H9 (cell line): ENCODE measurements around the gene VTI1B. TPM values are rescaled to one million over a fixed set of nuclear protein-coding genes. Genes with fewer than 3 reads are reported as not detected.

Experiments used
- DNase-seq: peaks from one replicate; pipeline ENCODE4 v3.0.0-alpha.2; 2017
- H2AFZ ChIP-seq: one replicate; pipeline ENCODE4 v1.6.1; 2013; ENCODE audit warnings: mild to moderate bottlenecking, low read length, control low read depth, moderate library complexity
- H2AK5ac ChIP-seq: 2 replicates; pipeline ENCODE4 v1.6.1; 2013; ENCODE audit warnings: low read length, control low read depth, mixed read lengths; ENCODE audit not compliant: insufficient read length
- H2BK120ac ChIP-seq: one replicate; pipeline ENCODE4 v1.6.1; 2013; ENCODE audit warnings: low read depth, mild to moderate bottlenecking, low read length, control low read depth, inconsistent platforms; ENCODE audit not compliant: poor library complexity, severe bottlenecking
- H2BK12ac ChIP-seq: 2 replicates; pipeline ENCODE4 v1.6.1; 2013; ENCODE audit warnings: low read length, control low read depth, mixed read lengths, low read depth; ENCODE audit not compliant: insufficient read length
- H2BK15ac ChIP-seq: 2 replicates; pipeline ENCODE4 v1.6.1; 2013; ENCODE audit warnings: low read depth, low read length, control low read depth
- H2BK20ac ChIP-seq: one replicate; pipeline ENCODE4 v1.6.1; 2013; ENCODE audit warnings: low read depth, mild to moderate bottlenecking, low read length, control low read depth, inconsistent platforms; ENCODE audit not compliant: poor library complexity, severe bottlenecking
- H2BK5ac ChIP-seq: 2 replicates; pipeline ENCODE4 v1.6.1; 2013; ENCODE audit warnings: low read length, control low read depth, mixed read lengths; ENCODE audit not compliant: insufficient read length
- H3K14ac ChIP-seq: 2 replicates; pipeline ENCODE4 v1.6.1; 2013; ENCODE audit warnings: low read length, control low read depth; ENCODE audit not compliant: insufficient read depth
- H3K18ac ChIP-seq: 2 replicates; pipeline ENCODE4 v1.6.1; 2013; ENCODE audit warnings: low read depth, mild to moderate bottlenecking, mixed read lengths, low read length, control low read depth; ENCODE audit not compliant: insufficient read length
- H3K23ac ChIP-seq: 2 replicates; pipeline ENCODE4 v1.6.1; 2013; ENCODE audit warnings: low read length, control low read depth, mixed read lengths, low read depth; ENCODE audit not compliant: insufficient read length
- H3K23me2 ChIP-seq: 2 replicates; pipeline ENCODE4 v1.6.1; 2013; ENCODE audit warnings: low read depth, mild to moderate bottlenecking, mixed read lengths, low read length, control low read depth; ENCODE audit not compliant: insufficient read length, poor library complexity, severe bottlenecking
- H3K27ac ChIP-seq: 2 replicates; pipeline ENCODE4 v1.5.1; 2013; ENCODE audit warnings: low read length, control low read depth, mixed read lengths, low read depth; ENCODE audit not compliant: insufficient read length
- H3K27me3 ChIP-seq: 2 replicates; pipeline ENCODE4 v1.6.1; 2013; ENCODE audit warnings: low read length, control low read depth, inconsistent platforms; ENCODE audit not compliant: insufficient read depth
- H3K4ac ChIP-seq: 2 replicates; pipeline ENCODE4 v1.6.1; 2013; ENCODE audit warnings: low read depth, mild to moderate bottlenecking, control low read depth, inconsistent platforms, low read length, moderate library complexity
- H3K4me1 ChIP-seq: 2 replicates; pipeline ENCODE4 v1.6.1; 2013; ENCODE audit warnings: low read length, control low read depth, inconsistent platforms; ENCODE audit not compliant: insufficient read depth
- H3K4me2 ChIP-seq: 2 replicates; pipeline ENCODE4 v1.6.1; 2013; ENCODE audit warnings: low read length, control low read depth, mixed read lengths; ENCODE audit not compliant: insufficient read length, insufficient read depth
- H3K56ac ChIP-seq: 2 replicates; pipeline ENCODE4 v1.6.1; 2013; ENCODE audit warnings: low read depth, mild to moderate bottlenecking, mixed read lengths, low read length, control low read depth; ENCODE audit not compliant: insufficient read length
- H3K79me1 ChIP-seq: 2 replicates; pipeline ENCODE4 v1.6.1; 2013; ENCODE audit warnings: low read depth, mild to moderate bottlenecking, moderate library complexity, low read length, control low read depth, inconsistent platforms; ENCODE audit not compliant: insufficient read depth, poor library complexity, severe bottlenecking
- H3K79me2 ChIP-seq: 2 replicates; pipeline ENCODE4 v1.6.1; 2013; ENCODE audit warnings: low read length, control low read depth, inconsistent platforms; ENCODE audit not compliant: insufficient read depth
- H3K9ac ChIP-seq: 2 replicates; pipeline ENCODE4 v1.6.1; 2013; ENCODE audit warnings: low read length, control low read depth, mixed read lengths; ENCODE audit not compliant: insufficient read length; ENCODE audit errors: extremely low read depth
- H3K9me3 ChIP-seq: one replicate; pipeline ENCODE4 v1.6.1; 2013; ENCODE audit warnings: low read depth, low read length, inconsistent platforms; ENCODE audit not compliant: control insufficient read depth
- H3T11ph ChIP-seq: one replicate; pipeline ENCODE4 v1.6.1; 2013; ENCODE audit warnings: mild to moderate bottlenecking, low read length, control low read depth, inconsistent platforms
- H4K20me1 ChIP-seq: one replicate; pipeline ENCODE4 v1.6.1; 2013; ENCODE audit not compliant: control insufficient read depth, insufficient read length, insufficient read depth
- H4K5ac ChIP-seq: 2 replicates; pipeline ENCODE4 v1.6.1; 2013; ENCODE audit warnings: low read depth, mild to moderate bottlenecking, mixed read lengths, low read length, control low read depth; ENCODE audit not compliant: insufficient read length
- H4K8ac ChIP-seq: replicated peaks from 2 replicates; pipeline ENCODE4 v1.6.1; 2013; ENCODE audit warnings: low read length, control low read depth, mixed read lengths, low read depth; ENCODE audit not compliant: insufficient read length
- H4K91ac ChIP-seq: 2 replicates; pipeline ENCODE4 v1.6.1; 2013; ENCODE audit warnings: low read depth, mild to moderate bottlenecking, moderate library complexity, mixed read lengths, low read length, control low read depth; ENCODE audit not compliant: insufficient read length
- H3K27ac Mint-ChIP-seq, 3 experiments: 2 replicates in 2 of 3; 3 replicates in 1 of 3; pipeline ENCODE4 v1.8.0; 2020 to 2021; ENCODE audit warnings: mixed read lengths in 3 of 3, mild to moderate bottlenecking in 1 of 3, moderate library complexity in 1 of 3
- H3K27me3 Mint-ChIP-seq: 2 replicates; pipeline ENCODE4 v1.8.0; 2021; ENCODE audit warnings: low read depth, mild to moderate bottlenecking, moderate library complexity, mixed read lengths
- H3K36me3 Mint-ChIP-seq, 3 experiments: 2 replicates in 2 of 3; 3 replicates in 1 of 3; pipeline ENCODE4 v1.8.0; 2020 to 2021; ENCODE audit warnings: low read depth in 3 of 3, mixed read lengths in 3 of 3; ENCODE audit not compliant: insufficient read depth in 1 of 3
- H3K4me1 Mint-ChIP-seq, 2 experiments: 2 replicates each; pipeline ENCODE4 v1.8.0; 2020; ENCODE audit warnings: mixed read lengths in 2 of 2
- H3K4me3 Mint-ChIP-seq, 2 experiments: 2 replicates in 1 of 2; 3 replicates in 1 of 2; pipeline ENCODE4 v1.8.0; 2020 to 2021; ENCODE audit warnings: mild to moderate bottlenecking in 2 of 2, mixed read lengths in 2 of 2, moderate library complexity in 1 of 2
- H3K9me3 Mint-ChIP-seq, 2 experiments: 2 replicates in 1 of 2; 3 replicates in 1 of 2; pipeline ENCODE4 v1.8.0; 2020; ENCODE audit warnings: mild to moderate bottlenecking in 2 of 2, mixed read lengths in 2 of 2, moderate library complexity in 1 of 2
- CTCF ChIP-seq: fragments of 200-600 bp; sonication (generic); conservative IDR thresholded peaks from 3 replicates; pipeline ENCODE4 v1.8.0; 2021; ENCODE audit warnings: antibody characterized with exemption, mild to moderate bottlenecking
- WGBS: extraction: QIAGEN DNeasy Blood & Tissue Kit; methylation state at CpG from one replicate; pipeline ENCODE4 v1.1.7; 2013; ENCODE audit warnings: missing lambda C conversion rate, low lambda C conversion rate, mixed read lengths; ENCODE audit not compliant: insufficient read length; ENCODE audit errors: extremely low coverage; 5-methylcytosine and 5-hydroxymethylcytosine counted together
- total RNA-seq: library from RNA; stranded (reverse); gene quantifications from 2 replicates; pipeline ENCODE4 v1.2.1, GENCODE V29; 2021

VTI1B gene
- total RNA-seq, 1 experiment from 2014 or later: 118 TPM

- H3K36me3 Mint-ChIP-seq: peaks cover 18 to 83% (median 68%) of the 10 kb centered on the region in 3 experiments; a peak in 6 of 7 replicates
- H3K4me1 Mint-ChIP-seq: no peaks in the 10 kb centered on the region
- no peak overlapping the region for H4K91ac ChIP-seq
Observed at GRCh38 chr14:67650694-67651093, 23.7 kb downstream of the VTI1B start.

More at GRCh38 chr14:67650694-67651093, 23.7 kb downstream of the VTI1B start:
- H3K4me3 Mint-ChIP-seq: no peak overlapping the region
- H2AFZ ChIP-seq: no peak overlapping the region
- no peak overlapping the region for H3K27ac ChIP-seq
- no peak overlapping the region for H3T11ph ChIP-seq
- H3K79me1 ChIP-seq: no peaks in the 10 kb centered on the region
- H3K9me3 Mint-ChIP-seq: no peaks in the 10 kb centered on the region
- DNase-seq: no peak
- WGBS: no CpG with 5 or more reads among the region's 2 CpGs
- H3K18ac ChIP-seq: no peak overlapping the region
- H3K4me2 ChIP-seq: no peak overlapping the region
- no peak overlapping the region; a peak in 1 of 7 replicates for H3K27ac Mint-ChIP-seq
- H3K9me3 ChIP-seq: no peaks in the 10 kb centered on the region
- H3K23me2 ChIP-seq: no peaks in the 10 kb centered on the region
- no peak overlapping the region for H2BK12ac ChIP-seq
- H3K14ac ChIP-seq: no peak overlapping the region
- H4K8ac ChIP-seq: no peak overlapping the region
- H2BK5ac ChIP-seq: no peak overlapping the region
- H4K5ac ChIP-seq: no peak overlapping the region
- no peak overlapping the region for H3K9ac ChIP-seq
- no peaks in the 10 kb centered on the region for H3K27me3 Mint-ChIP-seq
- no peak overlapping the region for H3K4ac ChIP-seq
- H2AK5ac ChIP-seq: no peak overlapping the region
- no peaks in the 10 kb centered on the region for H3K79me2 ChIP-seq
- no peak overlapping the region for H2BK120ac ChIP-seq
- no peak overlapping the region for H2BK20ac ChIP-seq
- H3K27me3 ChIP-seq: no peaks in the 10 kb centered on the region
- H3K56ac ChIP-seq: no peak overlapping the region
- no peak for TF ChIP-seq CTCF
- H3K23ac ChIP-seq: no peak overlapping the region
- H4K20me1 ChIP-seq: no peaks in the 10 kb centered on the region
- no peaks in the 10 kb centered on the region for H3K4me1 ChIP-seq
- H2BK15ac ChIP-seq: no peak overlapping the region
